SK-N-MC (cell line): ENCODE data around the gene FIBP.
A peak's percentile ranks its signal among the peaks of the same experiment; 100 is the strongest.

Experiments
- DNase-seq: peaks from one replicate; pipeline ENCODE4 v3.0.0-alpha.2; 2011; ENCODE audit warnings: low read depth, low spot score
- H3K27ac ChIP-seq: fragments of 200-600 bp; sonication (generic); 2 replicates; pipeline ENCODE4 v1.5.1; 2016; ENCODE audit warnings: mixed run types
- H3K36me3 ChIP-seq: fragments of 200-600 bp; sonication (generic); 2 replicates; pipeline ENCODE4 v1.6.1; 2017; ENCODE audit warnings: antibody characterized with exemption, low read length, mixed read lengths; ENCODE audit not compliant: insufficient read depth
- H3K4me3 ChIP-seq: fragments of 200-600 bp; sonication (generic); 2 replicates; pipeline ENCODE4 v1.5.1; 2016
- H3K9ac ChIP-seq: fragments of 200-600 bp; sonication (generic); 2 replicates; pipeline ENCODE4 v1.8.0; 2017; ENCODE audit warnings: mixed run types, mixed read lengths; ENCODE audit not compliant: insufficient read length
- H3K9me3 ChIP-seq: fragments of 200-600 bp; sonication (generic); 2 replicates; pipeline ENCODE4 v1.6.1; 2017; ENCODE audit warnings: low read depth, mild to moderate bottlenecking, antibody characterized with exemption, low read length, moderate library complexity, mixed read lengths
- EZH2 ChIP-seq: fragments of 200-600 bp; sonication (generic); IDR thresholded peaks from one replicate; pipeline ENCODE4 v1.6.1; 2017; ENCODE audit warnings: antibody characterized with exemption
- FOXP2 ChIP-seq: optimal IDR thresholded peaks from 2 replicates; pipeline ENCODE3; 2011; ENCODE audit warnings: mild to moderate bottlenecking, moderate library complexity; ENCODE audit not compliant: insufficient read depth; ENCODE audit errors: extremely low read length, control extremely low read depth
- POLR2AphosphoS5 ChIP-seq: IDR thresholded peaks from 2 replicates; pipeline ENCODE4 v1.6.1; 2012; ENCODE audit warnings: mild to moderate bottlenecking, low read depth, low read length, borderline replicate concordance

The FIBP gene

DNA sequence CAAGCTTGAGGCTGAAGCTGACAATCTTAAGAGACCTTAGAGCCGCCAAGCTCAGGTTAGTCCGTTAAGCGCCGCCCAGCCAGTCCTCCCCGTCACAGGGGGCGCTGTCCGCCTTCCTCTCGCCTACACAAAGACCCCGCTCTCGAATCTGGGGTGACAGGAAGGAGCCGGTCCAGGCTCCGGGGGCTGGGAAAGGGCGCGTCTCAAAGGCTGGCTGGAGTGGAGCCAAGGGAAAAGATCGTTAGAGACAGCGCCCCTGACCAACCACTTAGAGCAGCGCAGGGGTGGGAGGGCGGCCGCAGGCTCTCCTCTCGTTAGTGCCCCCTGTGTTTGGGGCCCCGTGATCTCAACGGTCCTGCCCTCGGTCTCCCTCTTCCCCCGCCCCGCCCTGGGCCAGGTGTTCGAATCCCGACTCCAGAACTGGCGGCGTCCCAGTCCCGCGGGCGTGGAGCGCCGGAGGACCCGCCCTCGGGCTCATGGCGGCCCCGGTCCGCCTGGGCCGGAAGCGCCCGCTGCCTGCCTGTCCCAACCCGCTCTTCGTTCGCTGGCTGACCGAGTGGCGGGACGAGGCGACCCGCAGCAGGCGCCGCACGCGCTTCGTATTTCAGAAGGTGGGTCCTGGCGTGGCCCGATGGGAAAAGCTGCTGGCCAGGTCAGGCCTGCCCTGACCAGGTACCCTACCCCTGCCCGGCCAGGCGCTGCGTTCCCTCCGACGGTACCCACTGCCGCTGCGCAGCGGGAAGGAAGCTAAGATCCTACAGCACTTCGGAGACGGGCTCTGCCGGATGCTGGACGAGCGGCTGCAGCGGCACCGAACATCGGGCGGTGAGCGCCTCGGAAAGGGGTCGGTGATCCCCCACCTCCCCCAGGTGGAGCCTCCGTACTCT, 27.8 kb downstream of the FIBP start, which contains the start of gene MUS81:
Gene MUS81 (plus strand): TSS at position 156 of the 887 bp plus-strand sequence. CDS start 321 bp downstream, at position 477.
- DNase-seq: peak; percentile 90

DNA sequence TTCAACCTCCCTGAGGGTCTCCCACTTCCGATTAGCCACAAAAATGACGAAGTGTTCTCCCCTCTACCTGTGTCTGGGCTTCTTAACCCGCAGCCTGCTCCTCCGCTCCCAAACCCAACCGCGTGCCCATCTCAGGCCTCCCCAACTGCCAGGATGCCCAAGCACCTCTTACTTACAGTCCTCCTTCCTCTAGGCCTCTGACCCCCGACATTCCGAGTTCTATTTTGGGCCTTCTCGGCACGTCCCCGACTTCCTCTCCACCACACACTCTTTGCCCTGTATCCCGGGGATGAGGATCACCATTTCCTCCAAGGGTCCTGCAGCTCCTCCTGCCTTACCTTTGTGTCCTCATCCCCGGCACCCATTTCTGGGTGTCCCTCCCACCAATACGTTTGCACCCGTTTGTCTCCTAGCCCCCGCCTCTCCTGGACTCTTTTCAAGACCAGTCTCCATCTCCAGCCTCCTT, 28.4 kb downstream of the FIBP start:
- no peak for TF ChIP-seq FOXP2
- TF ChIP-seq EZH2: no peak
- no peak for TF ChIP-seq POLR2AphosphoS5
- DNase-seq: no peak
- Histone ChIP-seq H3K27ac (peak overlapping the region; percentile 97), H3K4me3 (peak overlapping the region; percentile 87), H3K36me3 (peaks cover 51% of the 10 kb centered on the region), H3K9ac (peak overlapping the region; percentile 89), H3K9me3 (no peaks in the 10 kb centered on the region)

More for the DNA sequence above, 27.8 kb downstream of the FIBP start, which contains the start of gene MUS81:
- H3K4me3 ChIP-seq: peak within 1 kb of the TSS; percentile 87
- peak within 1 kb of the TSS; percentile 97 for H3K9ac ChIP-seq
- TF ChIP-seq EZH2: no peak
- peak; percentile 87 for TF ChIP-seq POLR2AphosphoS5
- no peaks in the 10 kb centered on the region for H3K9me3 ChIP-seq
- peak within 1 kb of the TSS; percentile 97 for H3K27ac ChIP-seq
- peaks cover 51% of the 10 kb centered on the region for H3K36me3 ChIP-seq

DNA sequence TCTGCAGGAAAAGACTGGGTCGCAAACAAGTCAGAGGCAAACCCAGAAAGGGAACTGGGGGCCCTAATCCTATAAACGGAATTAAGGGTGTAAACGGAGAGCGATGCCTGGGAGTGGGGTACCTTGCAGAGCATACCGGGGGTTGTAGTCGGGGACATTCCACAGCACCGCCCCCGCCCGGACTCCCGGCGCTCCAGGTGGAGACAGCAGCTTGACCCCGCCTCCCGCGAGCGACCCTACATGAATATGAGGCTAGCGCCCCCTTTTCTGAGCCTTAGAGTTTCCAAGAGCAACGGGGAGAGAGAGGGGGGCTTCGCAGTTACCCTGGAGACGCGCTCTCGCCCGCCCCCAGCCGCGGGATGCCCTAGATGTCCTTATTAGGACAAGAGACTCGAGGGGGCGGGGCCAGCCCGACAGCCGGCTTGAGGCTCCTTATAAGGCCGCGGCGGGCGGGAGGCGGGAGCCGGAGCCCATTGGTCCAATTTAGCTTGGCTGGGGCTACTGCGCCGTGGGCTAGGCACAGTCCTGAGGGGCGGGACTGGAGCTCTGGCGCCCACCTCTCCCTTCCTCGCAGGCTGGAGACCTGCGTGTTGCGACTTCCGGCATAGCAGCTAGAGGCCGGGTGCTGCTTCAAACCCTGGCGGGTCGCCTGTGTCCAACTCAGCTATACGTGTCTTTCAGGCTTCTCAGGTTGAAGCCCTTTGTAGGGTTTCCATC, 29.0 kb downstream of the FIBP start:
- peak; percentile 76 for DNase-seq
- H3K27ac ChIP-seq: peak overlapping the region; percentile 97

DNA sequence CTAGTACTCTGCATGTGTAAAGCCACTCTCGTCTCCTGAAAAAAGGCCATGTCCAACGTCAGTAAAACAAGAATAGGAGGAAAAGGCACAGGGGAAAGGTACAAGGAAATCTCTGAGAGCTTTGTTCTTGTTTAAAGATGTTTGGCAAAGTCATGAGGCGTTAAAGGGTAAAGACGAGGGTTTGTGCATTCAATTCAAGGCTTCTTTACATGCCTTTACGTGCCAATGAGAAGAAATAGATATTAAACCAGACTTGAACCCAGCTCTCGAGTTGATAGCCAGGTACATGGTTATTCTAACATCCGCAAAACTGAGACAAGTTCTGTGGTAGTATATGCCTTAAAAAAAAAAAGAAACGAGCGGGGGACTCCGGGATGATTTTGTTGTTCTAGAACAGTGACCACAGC, 29.6 kb downstream of the FIBP start:
- Histone ChIP-seq H3K9me3 (no peaks in the 10 kb centered on the region), H3K36me3 (peaks cover 51% of the 10 kb centered on the region), H3K27ac (peak overlapping the region; percentile 97), H3K9ac (peak overlapping the region; percentile 97), H3K4me3 (peak overlapping the region; percentile 87)
- DNase-seq: no peak
- no peak for TF ChIP-seq FOXP2
- no peak for TF ChIP-seq EZH2
- no peak for TF ChIP-seq POLR2AphosphoS5

More for the DNA sequence above, 29.0 kb downstream of the FIBP start:
- Histone ChIP-seq H3K4me3 (peak overlapping the region; percentile 87), H3K9ac (peak overlapping the region; percentile 97), H3K9me3 (no peaks in the 10 kb centered on the region), H3K36me3 (peaks cover 51% of the 10 kb centered on the region)
- TF ChIP-seq FOXP2: no peak
- TF ChIP-seq POLR2AphosphoS5: peak; percentile 92
- TF ChIP-seq EZH2: no peak

DNA sequence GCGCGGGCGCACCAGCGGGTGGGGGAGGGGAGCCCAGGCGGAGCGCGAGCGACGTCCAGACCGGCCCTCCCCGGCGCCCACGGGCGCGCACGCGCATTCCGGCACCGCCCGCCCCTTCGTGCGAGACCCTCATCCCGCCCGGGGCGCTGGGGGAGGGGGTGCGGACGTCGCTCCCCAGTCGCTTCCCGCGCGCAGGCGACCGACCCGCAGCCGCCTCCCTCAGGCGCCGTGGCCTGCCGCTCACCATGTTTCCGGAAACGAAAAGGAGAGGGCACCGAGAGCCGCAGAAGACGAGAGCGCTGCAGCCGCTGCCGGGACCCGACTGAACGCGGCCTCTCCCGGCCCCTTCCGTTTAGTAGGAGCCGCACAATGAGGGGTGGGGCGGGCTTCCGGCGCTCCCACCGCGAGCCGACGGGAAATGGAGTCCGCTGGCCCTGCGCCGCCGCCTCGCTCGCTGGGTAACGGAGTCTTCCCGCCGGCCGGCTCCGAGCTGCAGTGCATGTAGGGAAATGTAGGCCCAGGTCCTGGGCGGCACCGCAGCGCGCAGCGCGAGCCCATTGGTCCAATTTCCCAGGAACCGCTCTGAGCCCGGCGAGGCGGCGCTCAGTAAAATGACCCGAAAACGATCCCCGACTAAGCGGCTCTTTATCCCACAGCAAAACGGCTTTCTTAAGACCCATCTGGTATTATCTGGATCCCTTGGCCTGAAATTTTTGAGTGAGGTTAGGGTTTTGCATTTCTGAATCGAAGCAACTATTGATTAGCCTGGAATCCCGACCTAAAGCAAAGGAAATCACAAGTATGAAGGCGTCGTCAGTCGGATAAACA, 30.2 kb downstream of the FIBP start, which contains the start of gene CFL1:
Gene CFL1 (minus strand): TSS at position 328 of the 828 bp plus-strand sequence. CDS start 81 bp downstream, at position 247.
- peak; percentile 70 for DNase-seq
- TF ChIP-seq EZH2: no peak
- no peak for TF ChIP-seq FOXP2
- peak; percentile 98 for TF ChIP-seq POLR2AphosphoS5
- Histone ChIP-seq H3K4me3 (peak within 1 kb of the TSS; percentile 87), H3K9me3 (no peaks in the 10 kb centered on the region), H3K9ac (peak within 1 kb of the TSS; percentile 97), H3K27ac (peak within 1 kb of the TSS; percentile 97), H3K36me3 (peaks cover 51% of the 10 kb centered on the region)

DNA sequence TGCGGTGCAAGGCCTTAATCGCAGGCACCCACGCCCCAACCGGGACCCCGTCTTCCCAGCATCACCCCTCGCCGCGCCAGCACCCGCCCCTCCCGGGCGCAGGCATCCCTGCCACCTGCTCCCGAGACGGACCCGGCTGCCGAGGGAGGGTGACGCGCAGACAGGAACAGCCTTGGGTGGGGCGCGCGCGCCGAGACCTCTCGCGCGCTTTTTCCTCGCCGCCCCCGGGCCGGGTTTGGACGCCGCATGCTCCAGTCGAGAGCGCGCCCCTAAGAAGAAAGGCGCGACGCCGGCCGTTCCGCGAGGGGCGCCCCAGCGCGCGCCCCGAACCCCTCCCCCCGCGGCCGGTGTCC, 30.8 kb downstream of the FIBP start:
- H3K27ac ChIP-seq: peak overlapping the region; percentile 91
- DNase-seq: no peak
- H3K4me3 ChIP-seq: peak overlapping the region; percentile 87
- no peaks in the 10 kb centered on the region for H3K9me3 ChIP-seq
- peak overlapping the region; percentile 87 for H3K9ac ChIP-seq
- no peak for TF ChIP-seq EZH2
- no peak for TF ChIP-seq POLR2AphosphoS5
- no peak for TF ChIP-seq FOXP2
- H3K36me3 ChIP-seq: peaks cover 45% of the 10 kb centered on the region

DNA sequence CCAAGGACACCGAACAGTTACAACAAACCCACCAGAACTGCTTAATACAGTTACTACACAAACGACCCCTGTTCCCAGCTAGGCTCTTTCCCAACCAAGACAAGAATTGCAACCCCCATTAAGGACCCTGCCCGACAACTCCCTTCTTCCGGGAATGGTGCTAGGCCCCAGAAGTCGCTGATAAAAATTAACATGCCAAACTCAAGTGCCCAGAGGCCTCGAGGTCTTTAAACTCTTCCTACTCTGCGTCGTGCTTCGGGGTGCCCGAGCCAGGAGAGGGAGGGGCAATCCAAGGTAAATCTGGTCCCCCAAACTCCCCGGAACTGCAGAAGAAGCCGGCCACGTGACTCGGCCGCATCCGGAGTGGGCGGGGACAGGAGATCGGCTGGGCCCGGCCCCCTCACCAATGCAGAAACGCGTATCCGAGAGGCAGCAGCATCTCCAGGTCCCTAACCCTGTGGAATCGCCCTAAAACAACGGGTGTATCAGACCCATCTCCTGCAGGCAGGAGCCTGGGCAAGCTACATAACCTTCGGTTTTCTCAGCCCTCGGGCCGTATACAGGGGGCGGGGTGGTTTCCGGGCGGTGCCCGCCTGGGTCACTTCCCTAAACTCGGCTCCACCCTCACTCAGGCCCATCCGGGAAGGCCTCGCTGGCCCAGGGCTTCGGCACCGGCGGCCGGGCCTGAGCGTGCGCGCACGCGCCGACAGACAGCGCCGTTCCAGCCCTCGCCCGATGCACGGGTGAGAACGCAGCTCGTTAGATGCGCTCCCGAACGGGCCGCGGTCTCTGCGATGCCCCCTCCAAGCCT, 31.4 kb downstream of the FIBP start:
- Histone ChIP-seq H3K9me3 (no peaks in the 10 kb centered on the region), H3K36me3 (peaks cover 39% of the 10 kb centered on the region), H3K9ac (peak overlapping the region; percentile 87), H3K27ac (peak overlapping the region; percentile 91), H3K4me3 (peak overlapping the region; percentile 87)
- TF ChIP-seq EZH2 (no peak), POLR2AphosphoS5 (peak; percentile 13; the same call in 1 of the 2 replicates)
- no peak for DNase-seq
